Karpas-422 (cell line): ENCODE results near the gene LRP11. TPM values are rescaled to one million over a fixed set of nuclear protein-coding genes. Genes with fewer than 3 reads are reported as not detected.
A peak's percentile ranks its signal among the peaks of the same experiment; 100 is the strongest.

ENCODE experiments used
- DNase-seq: peaks from one replicate; pipeline ENCODE4 v3.0.0-alpha.2; 2015
- H2AFZ ChIP-seq: fragments of 200-600 bp; sonication (generic); 2 replicates; pipeline ENCODE4 v1.6.1; 2014; ENCODE audit warnings: antibody characterized with exemption, low read length, mixed read lengths
- H3K27ac ChIP-seq: fragments of 200-600 bp; sonication (generic); 2 replicates; pipeline ENCODE4 v1.5.1; 2014; ENCODE audit warnings: mild to moderate bottlenecking, low read length, moderate library complexity
- H3K27me3 ChIP-seq: fragments of 200-600 bp; sonication (generic); 2 replicates; pipeline ENCODE4 v1.6.1; 2014; ENCODE audit warnings: low read length, mixed read lengths
- H3K36me3 ChIP-seq: fragments of 200-600 bp; sonication (generic); 2 replicates; pipeline ENCODE4 v1.6.1; 2014; ENCODE audit warnings: low read length, mixed read lengths; ENCODE audit not compliant: insufficient read depth
- H3K4me1 ChIP-seq: fragments of 200-600 bp; sonication (generic); 2 replicates; pipeline ENCODE4 v1.6.1; 2014; ENCODE audit warnings: mild to moderate bottlenecking, low read length, mixed read lengths
- H3K4me2 ChIP-seq: fragments of 200-600 bp; sonication (generic); 2 replicates; pipeline ENCODE4 v1.6.1; 2014; ENCODE audit warnings: low read length, low read depth, mild to moderate bottlenecking; ENCODE audit not compliant: poor library complexity, severe bottlenecking
- H3K4me3 ChIP-seq: fragments of 200-600 bp; sonication (generic); 2 replicates; pipeline ENCODE4 v1.5.1; 2014; ENCODE audit warnings: mild to moderate bottlenecking, antibody characterized with exemption, low read length, mixed read lengths
- H3K79me2 ChIP-seq: fragments of 200-600 bp; sonication (generic); 2 replicates; pipeline ENCODE4 v1.6.1; 2014; ENCODE audit warnings: mild to moderate bottlenecking, low read length, mixed read lengths
- H3K9ac ChIP-seq: fragments of 200-600 bp; sonication (generic); 2 replicates; pipeline ENCODE4 v1.6.0; 2014; ENCODE audit warnings: low read length
- H3K9me2 ChIP-seq: fragments of 200-600 bp; sonication (generic), shearing (Covaris generic); replicated peaks from 2 replicates; pipeline ENCODE4 v1.6.0; 2014; ENCODE audit warnings: mild to moderate bottlenecking, low read length, moderate library complexity; ENCODE audit not compliant: insufficient read depth
- H3K9me3 ChIP-seq: fragments of 300-700, 200-600 bp; sonication (generic); 2 replicates; pipeline ENCODE4 v1.6.1; 2014; ENCODE audit warnings: low read length, mixed read lengths
- H4K20me1 ChIP-seq: fragments of 200-600 bp; sonication (generic); 2 replicates; pipeline ENCODE4 v1.6.1; 2014; ENCODE audit warnings: mild to moderate bottlenecking, antibody characterized with exemption, low read length, low read depth; ENCODE audit not compliant: insufficient read depth
- total RNA-seq: library from RNA; depleted of rRNA; stranded (reverse); fragments of >200 nt; shearing (Covaris generic); gene quantifications from 2 replicates; pipeline ENCODE4 v1.2.3, GENCODE V29; 2014; ENCODE audit warnings: low replicate concordance

Gene LRP11
- total RNA-seq, 1 experiment from 2014 or later, result 5.4 TPM

DNA sequence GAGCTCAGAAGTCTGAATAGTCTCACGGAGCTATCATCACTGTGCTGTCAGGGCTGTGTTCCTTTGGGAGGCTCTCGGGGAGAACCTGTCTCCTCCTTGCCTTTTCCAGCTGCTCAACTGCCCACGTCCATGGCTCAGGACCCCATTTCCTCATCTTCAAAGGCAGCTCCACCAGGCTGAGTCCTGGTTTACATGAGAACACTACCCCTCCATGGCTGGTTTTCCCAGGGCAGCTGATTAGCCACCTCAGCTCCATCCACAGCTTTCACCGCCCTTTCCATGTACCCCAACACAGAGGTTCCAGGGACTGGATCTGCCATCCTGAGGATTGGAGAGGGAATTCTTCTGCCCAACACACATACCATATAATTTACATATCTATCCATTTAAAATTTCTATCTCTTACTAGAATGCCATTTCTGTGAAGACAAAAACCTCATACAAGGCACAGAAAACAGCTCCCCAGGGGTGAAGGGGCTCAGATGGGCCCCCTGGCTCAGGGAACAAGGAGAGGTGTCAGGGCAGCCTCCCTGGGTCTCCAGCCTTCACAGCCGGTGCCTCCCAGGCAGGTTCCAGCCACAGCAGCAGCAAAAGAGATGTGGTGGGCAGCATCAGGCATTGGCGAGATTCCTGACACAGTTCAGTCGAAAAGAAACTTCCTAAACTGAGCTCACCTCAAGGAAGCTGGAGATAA, 35.9 kb upstream of the LRP11 start:
- H3K9ac ChIP-seq, result no peak overlapping the region
- H2AFZ ChIP-seq, result no peak overlapping the region
- peak; percentile 26 for DNase-seq
- no peaks in the 10 kb centered on the region for H3K79me2 ChIP-seq
- H3K36me3 ChIP-seq, result no peaks in the 10 kb centered on the region
- H3K4me1 ChIP-seq, result peaks cover 5% of the 10 kb centered on the region
- no peaks in the 10 kb centered on the region for H4K20me1 ChIP-seq
- no peaks in the 10 kb centered on the region for H3K27me3 ChIP-seq
- no peaks in the 10 kb centered on the region for H3K9me2 ChIP-seq
- no peak overlapping the region for H3K4me3 ChIP-seq
- no peak overlapping the region for H3K27ac ChIP-seq
- H3K9me3 ChIP-seq, result no peaks in the 10 kb centered on the region
- no peak overlapping the region for H3K4me2 ChIP-seq

DNA sequence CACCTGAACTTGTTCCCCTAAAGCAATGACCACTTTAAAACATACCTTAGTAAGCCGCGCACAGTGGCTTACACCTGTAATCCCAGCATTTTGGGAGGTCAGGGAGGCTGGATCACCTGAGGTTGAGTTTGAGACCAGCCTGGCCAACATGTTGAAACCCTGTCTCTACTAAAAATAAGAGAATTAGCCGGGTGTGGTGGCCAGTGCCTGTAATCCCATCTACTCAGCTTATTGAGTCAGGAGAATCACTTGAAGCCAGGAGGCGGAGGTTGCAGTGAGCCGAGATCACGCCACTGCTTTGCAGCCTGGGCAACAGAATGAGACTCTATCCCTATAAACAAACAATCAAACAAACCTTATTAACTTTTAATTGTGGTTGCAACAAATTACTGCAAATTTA, 35.3 kb upstream of the LRP11 start:
- no peaks in the 10 kb centered on the region for H3K27me3 ChIP-seq
- DNase-seq, result peak; percentile 22
- no peak overlapping the region for H3K27ac ChIP-seq
- H2AFZ ChIP-seq, result no peak overlapping the region
- no peak overlapping the region for H3K9ac ChIP-seq
- peaks cover 5% of the 10 kb centered on the region for H3K4me1 ChIP-seq
- no peaks in the 10 kb centered on the region for H4K20me1 ChIP-seq
- no peaks in the 10 kb centered on the region for H3K9me2 ChIP-seq
- no peak overlapping the region for H3K4me3 ChIP-seq
- no peaks in the 10 kb centered on the region for H3K9me3 ChIP-seq
- H3K79me2 ChIP-seq, result no peaks in the 10 kb centered on the region
- H3K36me3 ChIP-seq, result no peaks in the 10 kb centered on the region
- H3K4me2 ChIP-seq, result no peak overlapping the region

DNA sequence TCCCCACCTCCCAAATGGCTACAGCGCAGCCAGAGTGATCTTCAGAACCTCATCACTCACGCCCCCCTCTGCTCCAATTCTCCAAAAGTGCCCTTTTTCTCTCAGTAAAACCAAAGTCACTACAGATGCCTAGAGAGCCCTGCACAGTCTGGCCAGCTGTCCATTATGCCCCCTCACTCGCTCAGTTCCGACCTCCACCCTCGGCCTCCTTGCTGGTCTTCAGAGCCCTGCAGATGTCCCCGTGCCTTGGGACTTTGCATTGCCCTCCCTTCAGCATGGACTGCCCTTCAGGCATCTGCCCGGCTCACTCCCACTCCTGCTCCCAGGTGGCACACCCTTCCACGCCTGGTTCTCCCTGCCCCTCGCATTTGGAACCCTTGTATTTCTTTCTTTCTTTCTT, 34.8 kb upstream of the LRP11 start:
- no peak overlapping the region for H3K9ac ChIP-seq
- no peaks in the 10 kb centered on the region for H3K79me2 ChIP-seq
- no peak overlapping the region for H3K27ac ChIP-seq
- H3K4me3 ChIP-seq, result no peak overlapping the region
- no peaks in the 10 kb centered on the region for H4K20me1 ChIP-seq
- H3K4me1 ChIP-seq, result peaks cover 5% of the 10 kb centered on the region
- no peaks in the 10 kb centered on the region for H3K36me3 ChIP-seq
- no peak overlapping the region for H3K4me2 ChIP-seq
- H3K9me3 ChIP-seq, result no peaks in the 10 kb centered on the region
- no peaks in the 10 kb centered on the region for H3K9me2 ChIP-seq
- no peaks in the 10 kb centered on the region for H3K27me3 ChIP-seq
- DNase-seq, result peak; percentile 30
- no peak overlapping the region for H2AFZ ChIP-seq

DNA sequence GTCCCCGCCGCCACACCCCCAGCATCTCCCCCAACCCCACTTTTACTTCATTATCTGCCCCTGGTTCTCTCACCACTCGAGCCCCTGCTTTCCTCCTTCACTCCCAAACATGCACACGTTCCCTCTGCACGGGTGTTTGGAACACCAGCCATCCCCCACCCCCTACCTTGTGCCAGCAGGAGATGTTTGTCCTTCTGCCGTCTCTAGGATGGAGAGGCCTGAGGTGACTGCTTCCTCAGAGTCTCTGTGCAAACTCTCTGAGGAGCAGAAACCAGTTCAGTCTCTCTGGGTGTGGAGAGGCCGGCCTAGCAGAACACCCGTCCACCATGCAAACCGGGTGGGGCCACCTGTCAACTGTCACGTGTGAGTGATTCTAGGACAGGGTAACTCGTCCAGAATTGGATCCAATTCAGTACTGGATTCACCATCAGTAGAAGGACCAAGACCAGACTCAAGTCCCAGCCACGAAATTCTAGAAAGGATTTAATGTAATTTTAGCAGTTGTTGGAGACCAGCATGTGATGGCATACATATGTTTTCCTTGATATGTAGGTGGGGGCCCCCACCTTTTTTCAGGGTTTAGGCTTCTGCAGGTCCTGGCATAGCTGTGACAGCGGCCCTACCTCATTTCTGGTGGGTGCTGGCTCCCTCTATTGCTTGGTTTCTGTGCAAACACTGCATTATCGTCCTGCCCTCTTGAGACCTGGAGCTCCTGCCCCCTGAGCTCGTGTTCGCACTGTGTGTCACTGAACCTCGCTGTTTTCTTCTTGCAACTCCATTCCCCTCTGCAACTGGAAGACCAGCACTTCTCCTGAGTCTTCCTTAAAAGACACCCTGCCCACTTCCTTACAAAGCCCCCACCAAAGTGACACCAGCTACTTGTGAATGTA, 33.9 kb upstream of the LRP11 start, which contains the start of gene RAET1E:
Gene RAET1E (minus strand): TSS at position 259 of the 890 bp plus-strand sequence. CDS start 7,212 bp downstream, outside the sequence.
- H3K9ac ChIP-seq, result no peak within 1 kb of the TSS
- no peak within 1 kb of the TSS for H3K4me2 ChIP-seq
- H3K9me2 ChIP-seq, result no peaks in the 10 kb centered on the region
- no peaks in the 10 kb centered on the region for H3K27me3 ChIP-seq
- H3K4me1 ChIP-seq, result peaks cover 5% of the 10 kb centered on the region
- no peaks in the 10 kb centered on the region for H3K36me3 ChIP-seq
- DNase-seq, result peak; percentile 56
- H3K4me3 ChIP-seq, result no peak within 1 kb of the TSS
- no peaks in the 10 kb centered on the region for H3K9me3 ChIP-seq
- H4K20me1 ChIP-seq, result no peaks in the 10 kb centered on the region
- no peaks in the 10 kb centered on the region for H3K79me2 ChIP-seq
- H3K27ac ChIP-seq, result no peak within 1 kb of the TSS
- no peak within 1 kb of the TSS for H2AFZ ChIP-seq

DNA sequence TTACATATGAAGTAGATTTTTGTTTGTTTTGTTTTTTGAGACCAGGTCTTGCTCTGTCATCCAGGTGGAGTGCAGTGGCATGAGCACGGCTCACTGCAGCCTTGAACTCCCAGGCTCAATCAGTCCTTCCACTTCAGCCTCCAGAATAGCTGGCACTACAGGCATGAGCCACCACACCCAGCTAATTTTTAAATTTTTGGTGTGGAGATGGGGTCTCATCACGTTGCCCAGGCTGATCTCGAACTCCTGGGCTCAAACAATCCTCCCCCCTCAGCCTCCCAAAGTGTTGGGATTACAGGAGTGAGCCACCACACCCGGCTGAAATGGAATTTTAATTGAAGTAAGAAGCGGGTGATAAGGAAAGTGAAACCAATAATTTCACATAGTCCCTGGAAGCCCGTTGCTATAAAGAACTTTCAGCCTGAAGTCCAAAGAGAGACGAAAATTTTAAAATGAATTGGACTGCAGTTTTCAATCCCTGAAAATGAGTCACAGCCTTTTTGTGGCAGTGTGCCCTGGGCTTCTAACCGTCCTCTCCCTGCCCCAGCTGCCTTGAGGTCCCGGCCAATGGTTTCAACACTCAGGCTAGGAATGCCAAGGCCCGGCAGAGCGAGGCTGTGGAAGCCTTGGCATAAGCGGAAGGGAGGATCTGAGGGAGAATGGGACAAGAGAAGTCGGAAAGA, 33.0 kb upstream of the LRP11 start:
- H3K9me2 ChIP-seq, result no peaks in the 10 kb centered on the region
- H3K36me3 ChIP-seq, result no peaks in the 10 kb centered on the region
- no peak overlapping the region for H3K9ac ChIP-seq
- H3K9me3 ChIP-seq, result no peaks in the 10 kb centered on the region
- no peak overlapping the region for H3K4me3 ChIP-seq
- no peak overlapping the region for H2AFZ ChIP-seq
- DNase-seq, result peak; percentile 32
- H3K79me2 ChIP-seq, result no peaks in the 10 kb centered on the region
- H3K4me2 ChIP-seq, result no peak overlapping the region
- H3K27me3 ChIP-seq, result no peaks in the 10 kb centered on the region
- peaks cover 5% of the 10 kb centered on the region for H3K4me1 ChIP-seq
- no peaks in the 10 kb centered on the region for H4K20me1 ChIP-seq
- H3K27ac ChIP-seq, result no peak overlapping the region

DNA sequence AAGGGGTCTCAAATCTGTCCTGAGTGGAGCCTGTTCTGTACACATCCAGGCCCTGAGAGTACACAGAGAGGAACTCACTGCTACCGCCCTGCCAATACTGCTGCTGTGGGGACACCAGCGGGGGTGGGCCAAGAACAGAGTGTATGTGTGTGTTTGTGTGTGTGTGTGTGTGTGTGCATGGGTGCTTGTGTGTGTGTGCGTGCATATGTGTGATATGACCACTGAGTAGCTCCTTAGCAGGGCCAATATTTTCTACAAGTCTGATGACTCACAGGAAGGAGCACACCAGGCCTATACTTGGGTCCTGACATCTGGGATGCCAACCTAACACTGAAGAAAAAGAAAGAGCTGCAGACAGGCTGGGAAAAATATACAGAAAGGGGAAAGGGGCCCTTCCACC, 32.3 kb upstream of the LRP11 start:
- Histone ChIP-seq H3K9me2 (no peaks in the 10 kb centered on the region), H4K20me1 (no peaks in the 10 kb centered on the region), H3K4me1 (peaks cover 5% of the 10 kb centered on the region), H3K79me2 (no peaks in the 10 kb centered on the region), H3K27ac (no peak overlapping the region), H3K4me3 (no peak overlapping the region), H2AFZ (no peak overlapping the region), H3K9me3 (no peaks in the 10 kb centered on the region), H3K27me3 (no peaks in the 10 kb centered on the region), H3K9ac (no peak overlapping the region), H3K36me3 (no peaks in the 10 kb centered on the region), H3K4me2 (no peak overlapping the region)
- peak; percentile 37 for DNase-seq

DNA sequence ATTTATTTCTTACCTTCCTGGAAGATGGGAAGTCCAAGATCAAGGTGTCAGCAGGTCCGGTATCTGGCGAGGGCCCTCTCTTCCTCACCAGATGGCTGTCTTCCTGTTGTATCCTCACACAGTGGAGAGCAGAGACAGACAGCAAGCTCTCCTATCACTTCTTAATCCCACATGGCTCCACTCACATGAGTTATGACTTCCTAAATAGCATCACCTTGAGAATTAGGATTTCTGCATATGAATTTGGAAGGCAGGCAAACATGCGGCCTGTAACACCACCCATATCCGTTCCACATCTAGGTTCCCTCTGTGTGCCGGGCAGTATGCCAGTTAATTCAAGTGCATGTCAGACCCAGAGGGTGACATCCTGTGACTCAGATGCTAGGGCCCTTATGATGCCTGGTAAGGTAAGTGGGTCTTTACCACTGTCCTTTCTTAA, 31.7 kb upstream of the LRP11 start:
- no peaks in the 10 kb centered on the region for H3K27me3 ChIP-seq
- H3K4me2 ChIP-seq, result no peak overlapping the region
- DNase-seq, result peak; percentile 36

DNA sequence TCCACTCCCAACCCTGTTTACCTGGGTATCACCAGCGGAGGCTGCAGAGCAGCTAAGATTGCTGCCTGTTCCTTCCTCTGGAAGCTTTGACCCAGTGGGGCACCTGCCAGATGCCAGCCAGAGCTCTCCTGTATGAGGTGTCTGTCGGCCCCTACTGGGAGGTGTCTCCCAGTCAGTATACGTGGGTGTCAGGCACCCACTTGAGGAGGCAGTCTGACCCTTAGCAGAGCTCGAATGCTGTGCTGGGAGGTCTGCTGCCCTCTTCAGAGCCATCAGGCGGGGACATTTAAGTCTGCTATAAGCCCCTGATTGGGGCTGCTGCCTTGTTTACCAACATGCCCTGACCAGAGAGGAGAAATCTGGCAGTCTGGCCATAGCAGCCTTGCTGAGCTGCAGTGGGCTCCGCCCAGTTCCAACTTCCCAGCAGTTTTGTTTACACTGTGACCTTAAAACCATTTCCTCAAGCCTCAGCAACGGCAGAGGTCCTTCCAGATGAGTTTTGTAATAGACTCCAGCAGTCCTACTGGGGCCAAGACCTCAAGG, 31.0 kb upstream of the LRP11 start:
- Histone ChIP-seq H3K9ac (no peak overlapping the region), H3K4me1 (peaks cover 5% of the 10 kb centered on the region), H3K79me2 (no peaks in the 10 kb centered on the region), H3K9me3 (no peaks in the 10 kb centered on the region), H3K27me3 (no peaks in the 10 kb centered on the region), H3K9me2 (no peaks in the 10 kb centered on the region), H3K27ac (no peak overlapping the region), H4K20me1 (no peaks in the 10 kb centered on the region), H3K36me3 (no peaks in the 10 kb centered on the region), H3K4me2 (no peak overlapping the region), H3K4me3 (no peak overlapping the region), H2AFZ (no peak overlapping the region)
- no peak for DNase-seq

More for the DNA sequence above, 31.7 kb upstream of the LRP11 start:
- H3K9me2 ChIP-seq, result no peaks in the 10 kb centered on the region
- no peak overlapping the region for H3K27ac ChIP-seq
- H4K20me1 ChIP-seq, result no peaks in the 10 kb centered on the region
- no peak overlapping the region for H2AFZ ChIP-seq
- no peaks in the 10 kb centered on the region for H3K9me3 ChIP-seq
- peaks cover 5% of the 10 kb centered on the region for H3K4me1 ChIP-seq
- no peak overlapping the region for H3K4me3 ChIP-seq
- H3K36me3 ChIP-seq, result no peaks in the 10 kb centered on the region
- no peak overlapping the region for H3K9ac ChIP-seq
- no peaks in the 10 kb centered on the region for H3K79me2 ChIP-seq
